K562 (cell line): ENCODE data around the gene CST9L. TPM values are rescaled to one million over a fixed set of nuclear protein-coding genes. Genes with fewer than 3 reads are reported as not detected.
A peak's percentile ranks its signal among the peaks of the same experiment; 100 is the strongest.

ENCODE experiments used
- ATAC-seq: fragments of 200-7000 bp; cut with Tn5 transposase; 3 replicates; pipeline ENCODE4 v1.9.1; 2020; ENCODE audit warnings: moderate library complexity
- BruUV-seq: library from RNA; stranded (reverse); fragments of 400-500 nt; replicated peaks from 2 replicates; lab custom pipeline; 2021; lab: Mats Ljungman, UMichigan
- CTCF ChIA-PET: fragments of 300-600 bp; formaldehyde crosslinking; extraction: SDS; loops from one replicate; lab custom pipeline; 2021; ENCODE audit warnings: low intra/inter-chr PET ratio; lab: Yijun Ruan, JAX
- POLR2A ChIA-PET: fragments of 300-600, 350-650 bp; sonication (Branson Sonifier 250); formaldehyde crosslinking; extraction: SDS; loops from one replicate; lab custom pipeline; 2021; ENCODE audit warnings: antibody characterized with exemption, inconsistent platforms; lab: Yijun Ruan, JAX
- DNase-seq, 4 experiments: peaks; one replicate each; pipeline versions ENCODE4 v3.0.0 to v3.0.0-alpha.2; 2011 to 2018; ENCODE audit warnings: low spot score in 3 of 4, mixed read lengths in 3 of 4; ENCODE audit errors: extremely low read depth in 1 of 4
- FAIRE-seq: peaks from 2 replicates; lab custom pipeline; 2011; peaks lifted over from hg19 to GRCh38; lab: Jason Lieb, UNC
- H2AFZ ChIP-seq: 2 replicates; pipeline ENCODE4 v1.6.0; 2011; ENCODE audit warnings: low read depth, low read length, control low read depth, inconsistent platforms
- H3K27ac ChIP-seq: fragments of 200-600 bp; 3 replicates; pipeline ENCODE4 v1.8.0; 2011; ENCODE audit warnings: low read depth, mild to moderate bottlenecking, control low read depth, inconsistent platforms, low read length, moderate library complexity, mixed read lengths; ENCODE audit errors: extremely low read depth
- H3K27me3 ChIP-seq, 2 experiments: fragments of 300-600 bp in 1 of 2; 2 replicates in 1 of 2; 3 replicates in 1 of 2; pipeline versions ENCODE4 v1.6.0 to v1.8.0; 2011; ENCODE audit warnings: inconsistent platforms in 2 of 2, low read length in 2 of 2, mild to moderate bottlenecking in 1 of 2, mixed read lengths in 1 of 2, moderate library complexity in 1 of 2; ENCODE audit not compliant: control insufficient read depth in 2 of 2, insufficient read depth in 2 of 2
- H3K36me3 ChIP-seq: fragments of 300-600 bp; 3 replicates; pipeline ENCODE4 v1.8.0; 2011; ENCODE audit warnings: mild to moderate bottlenecking, low read length, inconsistent platforms; ENCODE audit not compliant: control insufficient read depth, insufficient read depth
- H3K4me1 ChIP-seq, 2 experiments: fragments of 200-600 bp in 1 of 2; replicated peaks in 1 of 2; 2 replicates in 1 of 2; 3 replicates in 1 of 2; pipeline versions ENCODE4 v1.5.1 to v1.8.0; 2011; ENCODE audit warnings: inconsistent platforms in 2 of 2, low read length in 2 of 2, mild to moderate bottlenecking in 1 of 2, mixed read lengths in 1 of 2, moderate library complexity in 1 of 2; ENCODE audit not compliant: control insufficient read depth in 2 of 2, insufficient read depth in 2 of 2
- H3K4me2 ChIP-seq: 2 replicates; pipeline ENCODE4 v1.6.1; 2011; ENCODE audit warnings: low read length, control low read depth, inconsistent platforms, mixed read lengths; ENCODE audit not compliant: insufficient read depth
- H3K4me3 ChIP-seq: fragments of 200-600 bp; sonication (generic), shearing (Covaris generic); 2 replicates; pipeline ENCODE4 v1.5.1; 2016; ENCODE audit warnings: control low read depth, inconsistent platforms
- H3K79me2 ChIP-seq: fragments of 200-600 bp; 3 replicates; pipeline ENCODE4 v1.8.0; 2011; ENCODE audit warnings: low read length, inconsistent platforms; ENCODE audit not compliant: control insufficient read depth, insufficient read depth
- H3K9ac ChIP-seq, 2 experiments: 2 replicates each; pipeline versions ENCODE4 v1.6.0 to v1.6.1; 2011; ENCODE audit warnings: low read depth in 2 of 2, low read length in 2 of 2, control low read depth in 1 of 2, inconsistent platforms in 1 of 2, mild to moderate bottlenecking in 1 of 2, mixed read lengths in 1 of 2; ENCODE audit not compliant: insufficient read depth in 1 of 2
- H3K9me1 ChIP-seq: one replicate; pipeline ENCODE4 v1.6.0; 2011; ENCODE audit warnings: inconsistent platforms, mild to moderate bottlenecking, low read length, moderate library complexity; ENCODE audit not compliant: control insufficient read depth, insufficient read depth
- H3K9me3 ChIP-seq: replicated peaks from 2 replicates; pipeline ENCODE4 v1.5.1; 2011; ENCODE audit warnings: low read depth, low read length, inconsistent platforms; ENCODE audit not compliant: control insufficient read depth, insufficient read depth
- H4K20me1 ChIP-seq: replicated peaks from 2 replicates; pipeline ENCODE4 v1.6.1; 2011; ENCODE audit warnings: low read length, inconsistent platforms, mixed read lengths; ENCODE audit not compliant: control insufficient read depth, insufficient read depth
- C11orf30 ChIP-seq: fragments of 450-650 bp; IDR thresholded peaks from 2 replicates; pipeline ENCODE4 v1.6.1; 2016; ENCODE audit warnings: low read depth, mild to moderate bottlenecking
- CBFA2T2 ChIP-seq: fragments of 450-650 bp; conservative IDR thresholded peaks from 2 replicates; pipeline ENCODE4 v1.6.1; 2017; ENCODE audit warnings: mild to moderate bottlenecking
- MAFF ChIP-seq: IDR thresholded peaks from 2 replicates; pipeline ENCODE4 v1.6.1; 2012; ENCODE audit warnings: low read length, improper control_type of control experiment
- MAFG ChIP-seq: fragments of 450-650 bp; conservative IDR thresholded peaks from 2 replicates; pipeline ENCODE4 v1.6.1; 2016; ENCODE audit warnings: missing genetic modification characterization, missing compliant biosample characterization
- MAFK ChIP-seq: IDR thresholded peaks from 2 replicates; pipeline ENCODE4 v1.6.1; 2011; ENCODE audit warnings: low read length, improper control_type of control experiment
- MCM2 ChIP-seq: fragments of 450-650 bp; IDR thresholded peaks from 2 replicates; pipeline ENCODE4 v1.6.1; 2017; ENCODE audit warnings: low read depth, mild to moderate bottlenecking
- MCM5 ChIP-seq: fragments of 450-650 bp; IDR thresholded peaks from 2 replicates; pipeline ENCODE4 v1.6.1; 2016; ENCODE audit warnings: low read depth
- REST ChIP-seq, 2 experiments: fragments of 450-650 bp; formaldehyde crosslinking in 1 of 2; IDR thresholded peaks; 2 replicates each; pipeline versions ENCODE4 v1.4.0 to v1.6.1; 2014 to 2020; ENCODE audit warnings: mild to moderate bottlenecking in 2 of 2, borderline replicate concordance in 1 of 2, low read depth in 1 of 2
- ZC3H11A ChIP-seq: IDR thresholded peaks from 2 replicates; pipeline ENCODE4 v1.6.1; 2012; ENCODE audit warnings: low read depth, low read length, improper control_type of control experiment
- ZNF316 ChIP-seq: fragments of 450-650 bp; IDR thresholded peaks from 2 replicates; pipeline ENCODE4 v1.6.1; 2016
- WGBS: fragments of 100-300 bp; shearing (Covaris generic); methylation state at CpG from one replicate; pipeline ENCODE4 v1.1.6; 2016; ENCODE audit warnings: low coverage, mixed read lengths; ENCODE audit not compliant: insufficient coverage; ENCODE audit errors: missing lambda C conversion rate; 5-methylcytosine and 5-hydroxymethylcytosine counted together
- in situ Hi-C: fragments of 300-500 bp; cut with MboI; formaldehyde crosslinking; loops from 4 replicates; pipeline ENCODE4 v1.15.0; 2018; ENCODE audit warnings: inconsistent platforms, mixed read lengths
- intact Hi-C: fragments of 100-400 bp; cut with micrococcal nuclease; formaldehyde crosslinking; loops from 2 replicates; pipeline ENCODE4 v1.14.2; 2022
- polyA plus RNA-seq, 8 experiments: library from polyadenylated mRNA; depleted of rRNA in 4 of 8; stranded (reverse) in 5 of 8; unstranded in 3 of 8; fragments of >200 nt; fragmentation: Nextera tagmentation in 2 of 8; fragmentation: Illumina TruSeq in 1 of 8; extraction: Ambion mirVana in 2 of 8; extraction: Trizol in 1 of 8; gene quantifications; 2 replicates each; pipeline versions ENCODE4 v1.2.1 to v1.2.3, GENCODE V29; 2011 to 2014; ENCODE audit warnings: inconsistent platforms in 1 of 8, missing spikeins in 1 of 8
- total RNA-seq, 7 experiments: library from RNA; depleted of rRNA in 6 of 7; stranded (reverse); fragments of >200 nt in 6 of 7; fragmentation: Illumina TruSeq in 2 of 7; extraction: Trizol in 2 of 7; gene quantifications; 2 replicates each; pipeline versions ENCODE4 v1.2.1 to v1.2.3, GENCODE V29; 2011 to 2021; ENCODE audit warnings: low replicate concordance in 1 of 7

The CST9L gene
- total and polyA plus RNA-seq, 9 of the 15 experiments (the other 6 are each of a cell fraction or from before 2014, with no cell fraction given) = not detected

GRCh38 chr20:23537030-23537429, 31.3 kb downstream of the CST9L start:
- no peaks in the 10 kb centered on the region for H3K27me3 ChIP-seq
- no peak overlapping the region for H3K4me2 ChIP-seq
- no TSS peak for BruUV-seq
- TF ChIP-seq C11orf30 (peak; percentile 58), CBFA2T2 (no peak), MCM2 (no peak), MAFF (peak; percentile 75; the same call in 1 of the 2 replicates), MAFG (peak; percentile 66), MAFK (peak; percentile 75), ZNF316 (peak; percentile 89)
- TF ChIP-seq, all 486 proteins: peak for 5
- POLR2A ChIA-PET = no interaction called here
- intact Hi-C loops = no loop called here
- in situ Hi-C loops = no loop called here
- no peaks in the 10 kb centered on the region for H3K4me1 ChIP-seq
- no peaks in the 10 kb centered on the region for H4K20me1 ChIP-seq
- CTCF ChIA-PET = no interaction called here
- H3K9me1 ChIP-seq = no peaks in the 10 kb centered on the region
- no peak overlapping the region for H3K4me3 ChIP-seq
- no peaks in the 10 kb centered on the region for H3K79me2 ChIP-seq
- H3K9ac ChIP-seq = no peak overlapping the region
- H3K36me3 ChIP-seq = no peaks in the 10 kb centered on the region
- FAIRE-seq (no peak), ATAC-seq (no peak), DNase-seq (no peak)
- no peak overlapping the region for H3K27ac ChIP-seq
- no peaks in the 10 kb centered on the region for H3K9me3 ChIP-seq
- H2AFZ ChIP-seq = no peak overlapping the region
- 4% methylated on average over 3 of the region's 3 CpGs for WGBS

- BruUV-seq = no TSS peak
- Histone ChIP-seq H3K9me3 (no peaks in the 10 kb centered on the region), H3K27ac (no peak overlapping the region), H3K4me2 (no peak overlapping the region), H2AFZ (no peak overlapping the region), H3K9ac (no peak overlapping the region), H3K27me3 (no peaks in the 10 kb centered on the region), H4K20me1 (no peaks in the 10 kb centered on the region), H3K4me3 (no peak overlapping the region), H3K36me3 (no peaks in the 10 kb centered on the region), H3K4me1 (no peaks in the 10 kb centered on the region), H3K9me1 (no peaks in the 10 kb centered on the region), H3K79me2 (no peaks in the 10 kb centered on the region)
- no peak for DNase-seq
- CTCF ChIA-PET = no interaction called here
- no peak for FAIRE-seq
- WGBS = 0% methylated on average over 2 of the region's 2 CpGs
- POLR2A ChIA-PET = no interaction called here
- in situ Hi-C loops (no loop called here), intact Hi-C loops (no loop called here)
- ATAC-seq = no peak
- no peak for TF ChIP-seq ZC3H11A
- TF ChIP-seq REST (IDR thresholded peaks at IDR 0.05; ENCODE audit: borderline replicate concordance) = no peak
- no peak for TF ChIP-seq REST (CRISPR knock-in tag; IDR thresholded peaks at IDR 0.05; ENCODE audit: low read depth)
- TF ChIP-seq MCM5 = no peak
Observed at GRCh38 chr20:23536328-23536974, 31.8 kb downstream of the CST9L start.
